Type B pancreatic cell (in vitro differentiated cells): ENCODE results near the gene PLPP3. TPM values are rescaled to one million over a fixed set of nuclear protein-coding genes. Genes with fewer than 3 reads are reported as not detected.

Experiments used
- DNase-seq: peaks from one replicate; pipeline ENCODE4 v3.0.0; 2021; ENCODE audit warnings: mixed read lengths; ENCODE audit not compliant: unreplicated experiment; ENCODE audit errors: extremely low spot score
- H3K27ac Mint-ChIP-seq: 2 replicates; pipeline ENCODE4 v1.8.0; 2021; ENCODE audit warnings: mild to moderate bottlenecking, mixed read lengths
- H3K27me3 Mint-ChIP-seq: 2 replicates; pipeline ENCODE4 v1.8.0; 2021; ENCODE audit warnings: mixed read lengths
- H3K36me3 Mint-ChIP-seq: 2 replicates; pipeline ENCODE4 v1.8.0; 2021; ENCODE audit warnings: mixed read lengths
- H3K4me1 Mint-ChIP-seq: one replicate; pipeline ENCODE4 v1.8.0; 2021; ENCODE audit warnings: mixed read lengths; ENCODE audit not compliant: unreplicated experiment
- H3K4me3 Mint-ChIP-seq: 2 replicates; pipeline ENCODE4 v1.8.0; 2021; ENCODE audit warnings: mild to moderate bottlenecking, mixed read lengths
- H3K9me3 Mint-ChIP-seq: 2 replicates; pipeline ENCODE4 v1.8.0; 2021; ENCODE audit warnings: mixed read lengths
- total RNA-seq: library from RNA; stranded (reverse); gene quantifications from 2 replicates; pipeline ENCODE4 v1.2.1, GENCODE V29; 2021; ENCODE audit warnings: low replicate concordance
- TF ChIP-seq, protein P1 (sequence below): fragments of 200-600 bp; sonication (generic); conservative IDR thresholded peaks from 2 replicates; pipeline ENCODE4 v1.5.0; 2021; ENCODE audit warnings: antibody characterized with exemption, mild to moderate bottlenecking

The PLPP3 gene
- total RNA-seq, 1 donor from 2014 or later, result 79.0 TPM

GRCh38 chr1:56534130-56534651 is 45.2 kb downstream of the PLPP3 start:
- no peaks in the 10 kb centered on the region for H3K9me3 Mint-ChIP-seq
- TF ChIP-seq, protein P1, sequence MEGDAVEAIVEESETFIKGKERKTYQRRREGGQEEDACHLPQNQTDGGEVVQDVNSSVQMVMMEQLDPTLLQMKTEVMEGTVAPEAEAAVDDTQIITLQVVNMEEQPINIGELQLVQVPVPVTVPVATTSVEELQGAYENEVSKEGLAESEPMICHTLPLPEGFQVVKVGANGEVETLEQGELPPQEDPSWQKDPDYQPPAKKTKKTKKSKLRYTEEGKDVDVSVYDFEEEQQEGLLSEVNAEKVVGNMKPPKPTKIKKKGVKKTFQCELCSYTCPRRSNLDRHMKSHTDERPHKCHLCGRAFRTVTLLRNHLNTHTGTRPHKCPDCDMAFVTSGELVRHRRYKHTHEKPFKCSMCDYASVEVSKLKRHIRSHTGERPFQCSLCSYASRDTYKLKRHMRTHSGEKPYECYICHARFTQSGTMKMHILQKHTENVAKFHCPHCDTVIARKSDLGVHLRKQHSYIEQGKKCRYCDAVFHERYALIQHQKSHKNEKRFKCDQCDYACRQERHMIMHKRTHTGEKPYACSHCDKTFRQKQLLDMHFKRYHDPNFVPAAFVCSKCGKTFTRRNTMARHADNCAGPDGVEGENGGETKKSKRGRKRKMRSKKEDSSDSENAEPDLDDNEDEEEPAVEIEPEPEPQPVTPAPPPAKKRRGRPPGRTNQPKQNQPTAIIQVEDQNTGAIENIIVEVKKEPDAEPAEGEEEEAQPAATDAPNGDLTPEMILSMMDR, result no peak
- H3K4me1 Mint-ChIP-seq, result peaks cover 54% of the 10 kb centered on the region
- H3K27ac Mint-ChIP-seq, result no peak overlapping the region
- no peak overlapping the region for H3K4me3 Mint-ChIP-seq
- H3K36me3 Mint-ChIP-seq, result peaks cover 49% of the 10 kb centered on the region
- H3K27me3 Mint-ChIP-seq, result no peaks in the 10 kb centered on the region
- DNase-seq, result no peak

- H3K27me3 Mint-ChIP-seq, result no peaks in the 10 kb centered on the region
- peak overlapping the region; percentile 16 for H3K4me3 Mint-ChIP-seq
- no peak for DNase-seq
- H3K36me3 Mint-ChIP-seq, result peaks cover 49% of the 10 kb centered on the region
- peaks cover 54% of the 10 kb centered on the region for H3K4me1 Mint-ChIP-seq
- TF ChIP-seq, protein P1, result no peak
- peak overlapping the region; percentile 35 for H3K27ac Mint-ChIP-seq
- no peaks in the 10 kb centered on the region for H3K9me3 Mint-ChIP-seq
Measured at GRCh38 chr1:56533621-56534020, 45.7 kb downstream of the PLPP3 start.

GRCh38 chr1:56533197-56533596 is 46.2 kb downstream of the PLPP3 start:
- H3K36me3 Mint-ChIP-seq, result peaks cover 46% of the 10 kb centered on the region
- no peaks in the 10 kb centered on the region for H3K27me3 Mint-ChIP-seq
- TF ChIP-seq, protein P1, result no peak
- H3K4me3 Mint-ChIP-seq, result peak overlapping the region; percentile 16
- peaks cover 53% of the 10 kb centered on the region for H3K4me1 Mint-ChIP-seq
- peak overlapping the region; percentile 35 for H3K27ac Mint-ChIP-seq
- H3K9me3 Mint-ChIP-seq, result no peaks in the 10 kb centered on the region
- no peak for DNase-seq

DNA sequence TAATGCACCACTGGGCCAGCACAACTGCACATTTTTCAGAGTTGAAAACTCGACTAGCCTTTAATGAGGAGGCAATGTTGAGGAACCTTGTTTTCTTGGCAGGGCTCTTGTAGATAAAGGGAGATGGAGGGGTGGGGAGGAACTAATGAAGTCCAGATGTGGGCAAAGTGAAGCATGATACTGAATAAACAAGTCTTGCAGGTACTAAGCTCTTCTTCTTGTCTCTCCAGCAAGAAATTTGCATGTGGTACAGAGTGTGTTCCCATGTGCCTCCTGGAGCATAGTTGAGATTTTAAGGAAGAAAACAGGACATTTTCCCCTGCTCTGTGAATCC is 47.0 kb downstream of the PLPP3 start:
- TF ChIP-seq, protein P1, result no peak
- DNase-seq, result no peak
- Mint-ChIP-seq H3K9me3 (no peaks in the 10 kb centered on the region), H3K27ac (no peak overlapping the region), H3K4me1 (peaks cover 59% of the 10 kb centered on the region), H3K4me3 (no peak overlapping the region), H3K27me3 (no peaks in the 10 kb centered on the region), H3K36me3 (peaks cover 42% of the 10 kb centered on the region)

GRCh38 chr1:56531624-56532349 is 47.6 kb downstream of the PLPP3 start:
- TF ChIP-seq, protein P1, result no peak
- peaks cover 59% of the 10 kb centered on the region for H3K4me1 Mint-ChIP-seq
- H3K9me3 Mint-ChIP-seq, result no peaks in the 10 kb centered on the region
- DNase-seq, result no peak
- peaks cover 37% of the 10 kb centered on the region for H3K36me3 Mint-ChIP-seq
- H3K27ac Mint-ChIP-seq, result no peak overlapping the region
- H3K27me3 Mint-ChIP-seq, result no peaks in the 10 kb centered on the region
- no peak overlapping the region for H3K4me3 Mint-ChIP-seq
